Activated CD4-positive, alpha-beta T cell treated with anti-CD3 and anti-CD28 coated beads, Interleukin-2, Interleukin-4, amounts not matched to agents 100 ng/mL and 50 ng/mL, durations not matched to agents 16 hours and 8 hours (primary cell): ENCODE results near the gene LRRC8D.
"Not testable (repeated sequence)": the region's sequence is repeated elsewhere in the genome, so short reads cannot be mapped to it uniquely, and the experiment has no call there.

Experiments used
- DNase-seq: peaks from one replicate; pipeline ENCODE4 v3.0.0-alpha.2; 2020; ENCODE audit warnings: low spot score

The LRRC8D gene

GRCh38 chr1:89913353-89914095, 92.7 kb downstream of the LRRC8D start:
- DNase-seq: no peak

- DNase-seq: no peak
Measured at GRCh38 chr1:89917353-89917752, 96.5 kb downstream of the LRRC8D start.

- no peak for DNase-seq
Measured at GRCh38 chr1:89918127-89918793, 97.4 kb downstream of the LRRC8D start.

- no peak for DNase-seq
Measured at GRCh38 chr1:89918794-89919155, 97.9 kb downstream of the LRRC8D start.

GRCh38 chr1:89919174-89919573, 98.3 kb downstream of the LRRC8D start:
- no peak for DNase-seq

GRCh38 chr1:89922911-89923310, 102.1 kb downstream of the LRRC8D start:
- DNase-seq: no peak

- DNase-seq: no peak
Measured at GRCh38 chr1:89923517-89923916, 102.7 kb downstream of the LRRC8D start.

GRCh38 chr1:89924075-89924474, 103.2 kb downstream of the LRRC8D start:
- DNase-seq: not testable (repeated sequence)

GRCh38 chr1:89927049-89927448, 106.2 kb downstream of the LRRC8D start:
- no peak for DNase-seq

GRCh38 chr1:89927478-89927877, 106.6 kb downstream of the LRRC8D start:
- no peak for DNase-seq

GRCh38 chr1:89928506-89928905, 107.7 kb downstream of the LRRC8D start:
- DNase-seq: no peak

- DNase-seq: no peak
Measured at GRCh38 chr1:89929467-89930063, 108.7 kb downstream of the LRRC8D start.

GRCh38 chr1:89930579-89930978, 109.7 kb downstream of the LRRC8D start:
- no peak for DNase-seq

GRCh38 chr1:89931964-89932363, 111.1 kb downstream of the LRRC8D start:
- DNase-seq: no peak

GRCh38 chr1:89932598-89933364, 111.9 kb downstream of the LRRC8D start:
- no peak for DNase-seq

GRCh38 chr1:89934461-89934860, 113.6 kb downstream of the LRRC8D start:
- DNase-seq: no peak

GRCh38 chr1:89935235-89935634, 114.4 kb downstream of the LRRC8D start:
- DNase-seq: no peak

- DNase-seq: no peak
Measured at GRCh38 chr1:89936694-89937093, 115.9 kb downstream of the LRRC8D start.

- DNase-seq: no peak
Measured at GRCh38 chr1:89938171-89939055, 117.6 kb downstream of the LRRC8D start.

- DNase-seq: no peak
Measured at GRCh38 chr1:89939059-89939570, 118.3 kb downstream of the LRRC8D start.

GRCh38 chr1:89939693-89940438, 119.0 kb downstream of the LRRC8D start:
- DNase-seq: no peak
